SK-N-SH treated with all-trans-retinoic acid at 6 μM for 48 hours (cell line): ENCODE results near the gene ZFAND3.

Experiments
- ATAC-seq: fragments of 200-7000 bp; cut with Tn5 transposase; 3 replicates; pipeline ENCODE4 v1.9.1; 2020; ENCODE audit warnings: mild to moderate bottlenecking, moderate library complexity
- ARNTL ChIP-seq: fragments of 450-650 bp; formaldehyde crosslinking; IDR thresholded peaks from 2 replicates; pipeline ENCODE4 v1.5.0; 2020; ENCODE audit warnings: low read depth, mild to moderate bottlenecking, moderate library complexity, borderline replicate concordance
- BACH2 ChIP-seq: fragments of 250-450 bp; sonication (Bioruptor Pico); IDR thresholded peaks from 2 replicates; pipeline ENCODE4 v1.9.0; 2021; ENCODE audit warnings: mild to moderate bottlenecking, borderline replicate concordance
- CREB5 ChIP-seq: fragments of 250-450 bp; sonication (Bioruptor Pico); IDR thresholded peaks from 2 replicates; pipeline ENCODE4 v1.5.1; 2020; ENCODE audit warnings: low read depth, mild to moderate bottlenecking, moderate library complexity
- CSDC2 ChIP-seq: fragments of 250-450 bp; sonication (Bioruptor Pico); IDR thresholded peaks from 2 replicates; pipeline ENCODE4 v1.5.0; 2020; ENCODE audit warnings: mild to moderate bottlenecking, moderate library complexity
- CSRNP3 ChIP-seq: fragments of 250-450 bp; sonication (Bioruptor Pico); IDR thresholded peaks from 2 replicates; pipeline ENCODE4 v1.5.1; 2021; ENCODE audit warnings: mild to moderate bottlenecking, moderate library complexity
- ESRRG ChIP-seq: fragments of 250-450 bp; sonication (Bioruptor Pico); IDR thresholded peaks from 2 replicates; pipeline ENCODE4 v1.6.1; 2021; ENCODE audit warnings: mild to moderate bottlenecking
- GLIS3 ChIP-seq: fragments of 250-450 bp; sonication (Bioruptor Pico); IDR thresholded peaks from 2 replicates; pipeline ENCODE4 v1.5.0; 2020; ENCODE audit warnings: mild to moderate bottlenecking, moderate library complexity
- ISL1 ChIP-seq: fragments of 250-450 bp; sonication (Bioruptor Pico); IDR thresholded peaks from 2 replicates; pipeline ENCODE4 v2.1.2; 2022; ENCODE audit warnings: mild to moderate bottlenecking, moderate library complexity
- OSR1 ChIP-seq: fragments of 250-450 bp; sonication (Bioruptor Pico); IDR thresholded peaks from 2 replicates; pipeline ENCODE4 v1.8.0; 2022; ENCODE audit warnings: moderate library complexity, mild to moderate bottlenecking, inconsistent platforms
- PATZ1 ChIP-seq: fragments of 250-450 bp; sonication (Bioruptor Pico); IDR thresholded peaks from 2 replicates; pipeline ENCODE4 v1.8.0; 2020; ENCODE audit warnings: mild to moderate bottlenecking, moderate library complexity, borderline replicate concordance
- POU6F1 ChIP-seq: fragments of 250-450 bp; sonication (Bioruptor Pico); IDR thresholded peaks from 2 replicates; pipeline ENCODE4 v1.8.0; 2021; ENCODE audit warnings: low read depth, mild to moderate bottlenecking, moderate library complexity, borderline replicate concordance
- PPARA ChIP-seq: fragments of 250-450 bp; sonication (Bioruptor Pico); IDR thresholded peaks from 2 replicates; pipeline ENCODE4 v1.5.0; 2020; ENCODE audit warnings: mild to moderate bottlenecking, borderline replicate concordance
- RARB ChIP-seq: fragments of 250-450 bp; sonication (Bioruptor Pico); IDR thresholded peaks from 2 replicates; pipeline ENCODE4 v1.8.0; 2021; ENCODE audit warnings: mild to moderate bottlenecking, moderate library complexity
- SNAI2 ChIP-seq: fragments of 250-450 bp; sonication (Bioruptor Pico); IDR thresholded peaks from 2 replicates; pipeline ENCODE4 v1.5.0; 2020; ENCODE audit warnings: mild to moderate bottlenecking, moderate library complexity
- TCF4 ChIP-seq: fragments of 250-450 bp; sonication (Bioruptor Pico); IDR thresholded peaks from 2 replicates; pipeline ENCODE4 v1.8.0; 2021; ENCODE audit warnings: mild to moderate bottlenecking, moderate library complexity, borderline replicate concordance
- TOX ChIP-seq: fragments of 250-450 bp; sonication (Bioruptor Pico); IDR thresholded peaks from 2 replicates; pipeline ENCODE4 v1.8.0; 2021; ENCODE audit warnings: mild to moderate bottlenecking, moderate library complexity, borderline replicate concordance
- TSHZ2 ChIP-seq: fragments of 250-450 bp; sonication (Bioruptor Pico); IDR thresholded peaks from 2 replicates; pipeline ENCODE4 v1.5.0; 2020; ENCODE audit warnings: mild to moderate bottlenecking, moderate library complexity
- ZC3H10 ChIP-seq: fragments of 250-450 bp; sonication (Bioruptor Pico); IDR thresholded peaks from 2 replicates; pipeline ENCODE4 v1.5.1; 2021; ENCODE audit warnings: mild to moderate bottlenecking, moderate library complexity
- ZFP3 ChIP-seq: fragments of 250-450 bp; sonication (Bioruptor Pico); IDR thresholded peaks from 2 replicates; pipeline ENCODE4 v1.5.0; 2020; ENCODE audit warnings: mild to moderate bottlenecking, moderate library complexity
- ZFP30 ChIP-seq: fragments of 450-650 bp; formaldehyde crosslinking; IDR thresholded peaks from 2 replicates; pipeline ENCODE4 v1.5.0; 2022; ENCODE audit warnings: mild to moderate bottlenecking, moderate library complexity
- ZNF565 ChIP-seq: fragments of 450-650 bp; formaldehyde crosslinking; conservative IDR thresholded peaks from 2 replicates; pipeline ENCODE4 v1.5.0; 2020; ENCODE audit warnings: low read depth, mild to moderate bottlenecking, moderate library complexity
- ZNF8 ChIP-seq: fragments of 450-650 bp; formaldehyde crosslinking; IDR thresholded peaks from 2 replicates; pipeline ENCODE4 v1.5.0; 2020; ENCODE audit warnings: mild to moderate bottlenecking, moderate library complexity

Gene ZFAND3

GRCh38 chr6:38056361-38056760, 236.8 kb downstream of the ZFAND3 start:
- no peak for ATAC-seq
- TF ChIP-seq POU6F1 (CRISPR knock-in tag) (no peak), GLIS3 (CRISPR knock-in tag) (no peak), SNAI2 (CRISPR knock-in tag) (no peak), TOX (no peak), PATZ1 (no peak), CSRNP3 (no peak), CSDC2 (CRISPR knock-in tag) (no peak), ZNF565 (no peak), ZFP3 (CRISPR knock-in tag) (no peak), BACH2 (no peak), ZFP30 (CRISPR knock-in tag) (no peak), ZC3H10 (no peak), ESRRG (CRISPR knock-in tag) (no peak), RARB (no peak), ISL1 (CRISPR knock-in tag) (no peak), TSHZ2 (CRISPR knock-in tag) (no peak), OSR1 (CRISPR knock-in tag) (no peak), TCF4 (no peak)

GRCh38 chr6:38057994-38058393, 238.5 kb downstream of the ZFAND3 start:
- TF ChIP-seq ARNTL (CRISPR knock-in tag) (no peak), CREB5 (CRISPR knock-in tag) (no peak), POU6F1 (CRISPR knock-in tag) (no peak), ISL1 (CRISPR knock-in tag) (no peak), ESRRG (CRISPR knock-in tag) (no peak), ZC3H10 (no peak), ZNF565 (no peak)
- ATAC-seq = peak; percentile 86

- TF ChIP-seq ESRRG (CRISPR knock-in tag) (no peak), BACH2 (no peak), GLIS3 (CRISPR knock-in tag) (no peak), ARNTL (CRISPR knock-in tag) (no peak), PPARA (no peak), TSHZ2 (CRISPR knock-in tag) (no peak), SNAI2 (CRISPR knock-in tag) (no peak), ZNF8 (CRISPR knock-in tag) (no peak), CSDC2 (CRISPR knock-in tag) (no peak), TOX (no peak)
- TF ChIP-seq, all 23 proteins: peak for 0
- no peak for ATAC-seq
Measured at GRCh38 chr6:38062066-38062465, 242.5 kb downstream of the ZFAND3 start.
